H9 (cell line): ENCODE measurements around the gene NFX1. TPM values are rescaled to one million over a fixed set of nuclear protein-coding genes. Genes with fewer than 3 reads are reported as not detected.

Experiments
- DNase-seq: peaks from one replicate; pipeline ENCODE4 v3.0.0-alpha.2; 2017
- H2AFZ ChIP-seq: one replicate; pipeline ENCODE4 v1.6.1; 2013; ENCODE audit warnings: mild to moderate bottlenecking, low read length, control low read depth, moderate library complexity
- H2AK5ac ChIP-seq: 2 replicates; pipeline ENCODE4 v1.6.1; 2013; ENCODE audit warnings: low read length, control low read depth, mixed read lengths; ENCODE audit not compliant: insufficient read length
- H2BK120ac ChIP-seq: one replicate; pipeline ENCODE4 v1.6.1; 2013; ENCODE audit warnings: low read depth, mild to moderate bottlenecking, low read length, control low read depth, inconsistent platforms; ENCODE audit not compliant: poor library complexity, severe bottlenecking
- H2BK12ac ChIP-seq: 2 replicates; pipeline ENCODE4 v1.6.1; 2013; ENCODE audit warnings: low read length, control low read depth, mixed read lengths, low read depth; ENCODE audit not compliant: insufficient read length
- H2BK15ac ChIP-seq: 2 replicates; pipeline ENCODE4 v1.6.1; 2013; ENCODE audit warnings: low read depth, low read length, control low read depth
- H2BK20ac ChIP-seq: one replicate; pipeline ENCODE4 v1.6.1; 2013; ENCODE audit warnings: low read depth, mild to moderate bottlenecking, low read length, control low read depth, inconsistent platforms; ENCODE audit not compliant: poor library complexity, severe bottlenecking
- H2BK5ac ChIP-seq: 2 replicates; pipeline ENCODE4 v1.6.1; 2013; ENCODE audit warnings: low read length, control low read depth, mixed read lengths; ENCODE audit not compliant: insufficient read length
- H3K14ac ChIP-seq: 2 replicates; pipeline ENCODE4 v1.6.1; 2013; ENCODE audit warnings: low read length, control low read depth; ENCODE audit not compliant: insufficient read depth
- H3K18ac ChIP-seq: 2 replicates; pipeline ENCODE4 v1.6.1; 2013; ENCODE audit warnings: low read depth, mild to moderate bottlenecking, mixed read lengths, low read length, control low read depth; ENCODE audit not compliant: insufficient read length
- H3K23ac ChIP-seq: 2 replicates; pipeline ENCODE4 v1.6.1; 2013; ENCODE audit warnings: low read length, control low read depth, mixed read lengths, low read depth; ENCODE audit not compliant: insufficient read length
- H3K23me2 ChIP-seq: 2 replicates; pipeline ENCODE4 v1.6.1; 2013; ENCODE audit warnings: low read depth, mild to moderate bottlenecking, mixed read lengths, low read length, control low read depth; ENCODE audit not compliant: insufficient read length, poor library complexity, severe bottlenecking
- H3K27ac ChIP-seq: 2 replicates; pipeline ENCODE4 v1.5.1; 2013; ENCODE audit warnings: low read length, control low read depth, mixed read lengths, low read depth; ENCODE audit not compliant: insufficient read length
- H3K27me3 ChIP-seq: 2 replicates; pipeline ENCODE4 v1.6.1; 2013; ENCODE audit warnings: low read length, control low read depth, inconsistent platforms; ENCODE audit not compliant: insufficient read depth
- H3K4ac ChIP-seq: 2 replicates; pipeline ENCODE4 v1.6.1; 2013; ENCODE audit warnings: low read depth, mild to moderate bottlenecking, control low read depth, inconsistent platforms, low read length, moderate library complexity
- H3K4me1 ChIP-seq: 2 replicates; pipeline ENCODE4 v1.6.1; 2013; ENCODE audit warnings: low read length, control low read depth, inconsistent platforms; ENCODE audit not compliant: insufficient read depth
- H3K4me2 ChIP-seq: 2 replicates; pipeline ENCODE4 v1.6.1; 2013; ENCODE audit warnings: low read length, control low read depth, mixed read lengths; ENCODE audit not compliant: insufficient read length, insufficient read depth
- H3K56ac ChIP-seq: 2 replicates; pipeline ENCODE4 v1.6.1; 2013; ENCODE audit warnings: low read depth, mild to moderate bottlenecking, mixed read lengths, low read length, control low read depth; ENCODE audit not compliant: insufficient read length
- H3K79me1 ChIP-seq: 2 replicates; pipeline ENCODE4 v1.6.1; 2013; ENCODE audit warnings: low read depth, mild to moderate bottlenecking, moderate library complexity, low read length, control low read depth, inconsistent platforms; ENCODE audit not compliant: insufficient read depth, poor library complexity, severe bottlenecking
- H3K79me2 ChIP-seq: 2 replicates; pipeline ENCODE4 v1.6.1; 2013; ENCODE audit warnings: low read length, control low read depth, inconsistent platforms; ENCODE audit not compliant: insufficient read depth
- H3K9ac ChIP-seq: 2 replicates; pipeline ENCODE4 v1.6.1; 2013; ENCODE audit warnings: low read length, control low read depth, mixed read lengths; ENCODE audit not compliant: insufficient read length; ENCODE audit errors: extremely low read depth
- H3K9me3 ChIP-seq: one replicate; pipeline ENCODE4 v1.6.1; 2013; ENCODE audit warnings: low read depth, low read length, inconsistent platforms; ENCODE audit not compliant: control insufficient read depth
- H3T11ph ChIP-seq: one replicate; pipeline ENCODE4 v1.6.1; 2013; ENCODE audit warnings: mild to moderate bottlenecking, low read length, control low read depth, inconsistent platforms
- H4K20me1 ChIP-seq: one replicate; pipeline ENCODE4 v1.6.1; 2013; ENCODE audit not compliant: control insufficient read depth, insufficient read length, insufficient read depth
- H4K5ac ChIP-seq: 2 replicates; pipeline ENCODE4 v1.6.1; 2013; ENCODE audit warnings: low read depth, mild to moderate bottlenecking, mixed read lengths, low read length, control low read depth; ENCODE audit not compliant: insufficient read length
- H4K8ac ChIP-seq: replicated peaks from 2 replicates; pipeline ENCODE4 v1.6.1; 2013; ENCODE audit warnings: low read length, control low read depth, mixed read lengths, low read depth; ENCODE audit not compliant: insufficient read length
- H4K91ac ChIP-seq: 2 replicates; pipeline ENCODE4 v1.6.1; 2013; ENCODE audit warnings: low read depth, mild to moderate bottlenecking, moderate library complexity, mixed read lengths, low read length, control low read depth; ENCODE audit not compliant: insufficient read length
- H3K27ac Mint-ChIP-seq, 3 experiments: 2 replicates in 2 of 3; 3 replicates in 1 of 3; pipeline ENCODE4 v1.8.0; 2020 to 2021; ENCODE audit warnings: mixed read lengths in 3 of 3, mild to moderate bottlenecking in 1 of 3, moderate library complexity in 1 of 3
- H3K27me3 Mint-ChIP-seq: 2 replicates; pipeline ENCODE4 v1.8.0; 2021; ENCODE audit warnings: low read depth, mild to moderate bottlenecking, moderate library complexity, mixed read lengths
- H3K36me3 Mint-ChIP-seq, 3 experiments: 2 replicates in 2 of 3; 3 replicates in 1 of 3; pipeline ENCODE4 v1.8.0; 2020 to 2021; ENCODE audit warnings: low read depth in 3 of 3, mixed read lengths in 3 of 3; ENCODE audit not compliant: insufficient read depth in 1 of 3
- H3K4me1 Mint-ChIP-seq, 2 experiments: 2 replicates each; pipeline ENCODE4 v1.8.0; 2020; ENCODE audit warnings: mixed read lengths in 2 of 2
- H3K4me3 Mint-ChIP-seq, 2 experiments: 2 replicates in 1 of 2; 3 replicates in 1 of 2; pipeline ENCODE4 v1.8.0; 2020 to 2021; ENCODE audit warnings: mild to moderate bottlenecking in 2 of 2, mixed read lengths in 2 of 2, moderate library complexity in 1 of 2
- H3K9me3 Mint-ChIP-seq, 2 experiments: 2 replicates in 1 of 2; 3 replicates in 1 of 2; pipeline ENCODE4 v1.8.0; 2020; ENCODE audit warnings: mild to moderate bottlenecking in 2 of 2, mixed read lengths in 2 of 2, moderate library complexity in 1 of 2
- CTCF ChIP-seq: fragments of 200-600 bp; sonication (generic); conservative IDR thresholded peaks from 3 replicates; pipeline ENCODE4 v1.8.0; 2021; ENCODE audit warnings: antibody characterized with exemption, mild to moderate bottlenecking
- WGBS: extraction: QIAGEN DNeasy Blood & Tissue Kit; methylation state at CpG from one replicate; pipeline ENCODE4 v1.1.7; 2013; ENCODE audit warnings: missing lambda C conversion rate, low lambda C conversion rate, mixed read lengths; ENCODE audit not compliant: insufficient read length; ENCODE audit errors: extremely low coverage; 5-methylcytosine and 5-hydroxymethylcytosine counted together
- total RNA-seq: library from RNA; stranded (reverse); gene quantifications from 2 replicates; pipeline ENCODE4 v1.2.1, GENCODE V29; 2021

The NFX1 gene
- total RNA-seq, 1 experiment from 2014 or later, result 35.1 TPM

GRCh38 chr9:33351547-33351946 lies 61.2 kb downstream of the NFX1 start:
- Histone ChIP-seq H3K79me1 (no peaks in the 10 kb centered on the region), H3K27me3 (no peaks in the 10 kb centered on the region), H3K4ac (no peak overlapping the region), H2AFZ (no peak overlapping the region), H2BK20ac (no peak overlapping the region), H3K56ac (no peak overlapping the region), H3K79me2 (no peaks in the 10 kb centered on the region), H3K14ac (no peak overlapping the region), H4K91ac (no peak overlapping the region), H3K27ac (no peak overlapping the region), H4K5ac (no peak overlapping the region), H2BK15ac (no peak overlapping the region), H2BK120ac (no peak overlapping the region), H2BK12ac (no peak overlapping the region), H3K4me1 (no peaks in the 10 kb centered on the region), H4K8ac (no peak overlapping the region), H3T11ph (no peak overlapping the region), H2AK5ac (no peak overlapping the region), H3K4me2 (no peak overlapping the region), H3K18ac (no peak overlapping the region), H3K9ac (no peak overlapping the region), H3K23me2 (no peaks in the 10 kb centered on the region), H2BK5ac (no peak overlapping the region), H3K23ac (no peak overlapping the region), H3K9me3 (no peaks in the 10 kb centered on the region), H4K20me1 (no peaks in the 10 kb centered on the region)
- no peaks in the 10 kb centered on the region for H3K27me3 Mint-ChIP-seq
- peaks cover 16 to 39% (median 29%) of the 10 kb centered on the region in 3 experiments for H3K36me3 Mint-ChIP-seq
- TF ChIP-seq CTCF, result no peak
- H3K4me3 Mint-ChIP-seq, result no peak overlapping the region
- peaks cover 6 to 7% of the 10 kb centered on the region in 2 experiments; a peak in 2 of 4 replicates for H3K4me1 Mint-ChIP-seq
- no peaks in the 10 kb centered on the region for H3K9me3 Mint-ChIP-seq
- WGBS, result no CpG with 5 or more reads among the region's 4 CpGs
- H3K27ac Mint-ChIP-seq, result no peak overlapping the region
- DNase-seq, result no peak
